Body of pancreas (tissue), 4 donors: ENCODE measurements around the gene HPN. TPM values are rescaled to one million over a fixed set of nuclear protein-coding genes. Genes with fewer than 3 reads are reported as not detected.

Experiments used
- ATAC-seq: fragments of 150-250 bp; one replicate; pipeline ENCODE4 v1.9.1; 2016
- DNase-seq, 4 donors: peaks; one replicate each; pipeline ENCODE4 v3.0.0-alpha.2; 2019
- H3K27ac ChIP-seq, 4 donors: fragments of 200-600 bp; sonication (generic); 1 replicate in 3 of 4; 2 replicates in 1 of 4; pipeline versions ENCODE4 v1.5.1 to v1.6.1; 2016 to 2019; ENCODE audit warnings: mild to moderate bottlenecking in 1 of 4, mixed read lengths in 1 of 4, moderate library complexity in 1 of 4
- H3K27me3 ChIP-seq, 2 donors: fragments of 200-600 bp; sonication (generic); one replicate each; pipeline ENCODE4 v1.6.0; 2016; ENCODE audit warnings: mild to moderate bottlenecking in 1 of 2
- H3K36me3 ChIP-seq, 2 donors: fragments of 200-600 bp; sonication (generic); replicated peaks in 1 of 2; 2 replicates each; pipeline ENCODE4 v1.5.1; 2016; ENCODE audit warnings: low read depth in 2 of 2; ENCODE audit not compliant: insufficient read depth in 1 of 2
- H3K4me1 ChIP-seq: fragments of 200-600 bp; sonication (generic); one replicate; pipeline ENCODE4 v1.6.0; 2016
- H3K4me3 ChIP-seq, 2 donors: fragments of 200-600 bp; sonication (generic); 1 replicate in 1 of 2; 2 replicates in 1 of 2; pipeline ENCODE4 v1.5.1; 2016 to 2019
- H3K9me3 ChIP-seq, 3 donors: fragments of 200-600 bp; sonication (generic); 1 replicate in 2 of 3; 2 replicates in 1 of 3; pipeline ENCODE4 v1.5.1; 2016
- CTCF ChIP-seq, 7 experiments: fragments of 450-650 bp in 4 of 7; fragments of 200-600 bp in 3 of 7; sonication (generic) in 3 of 7; IDR thresholded peaks; one replicate each; pipeline ENCODE4 v1.5.1; 2016 to 2019; ENCODE audit warnings: antibody characterized with exemption in 7 of 7
- POLR2A ChIP-seq, 3 donors: fragments of 450-650 bp; IDR thresholded peaks; one replicate each; pipeline ENCODE4 v1.6.1; 2016; ENCODE audit warnings: antibody characterized with exemption in 3 of 3, mild to moderate bottlenecking in 2 of 3
- WGBS, 2 donors: methylation state at CpG; one replicate each; pipeline ENCODE4 v1.1.5; 2017; 5-methylcytosine and 5-hydroxymethylcytosine counted together
- intact Hi-C: fragments of 100-400 bp; cut with DNase I; formaldehyde crosslinking; loops from one replicate; pipeline ENCODE4 v1.15.1; 2023
- total RNA-seq, 2 donors: library from RNA; depleted of rRNA; stranded (reverse); fragments of >200 nt; gene quantifications; one replicate each; pipeline ENCODE4 v1.1.0, GENCODE V29; 2016

The HPN gene
- total RNA-seq, 2 donors from 2014 or later: 135 to 289 TPM

DNA sequence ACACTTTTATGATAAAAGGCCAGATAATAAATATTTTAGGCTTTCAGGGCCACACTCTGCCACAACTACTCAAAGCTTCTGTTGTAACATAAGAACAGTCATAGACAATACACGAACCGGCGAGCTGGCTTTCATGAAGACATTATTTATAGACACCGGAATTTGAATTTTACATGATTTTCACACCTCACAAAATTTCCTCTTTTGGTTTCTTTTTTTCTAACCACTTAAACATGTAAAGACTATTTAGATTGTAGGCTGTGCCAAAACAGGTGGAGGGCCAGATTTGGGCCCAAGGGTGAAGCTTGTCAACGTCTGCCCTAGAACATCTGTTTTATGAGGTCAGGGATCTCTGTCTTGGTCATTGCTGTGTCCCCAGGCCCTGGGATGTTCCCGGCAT is 44.4 kb downstream of the HPN start:
- intact Hi-C loops: no loop called here
- H3K27ac ChIP-seq: no peak overlapping the region
- TF ChIP-seq CTCF (IDR thresholded peaks at IDR 0.05): no peak
- TF ChIP-seq POLR2A (IDR thresholded peaks at IDR 0.05): no peak

DNA sequence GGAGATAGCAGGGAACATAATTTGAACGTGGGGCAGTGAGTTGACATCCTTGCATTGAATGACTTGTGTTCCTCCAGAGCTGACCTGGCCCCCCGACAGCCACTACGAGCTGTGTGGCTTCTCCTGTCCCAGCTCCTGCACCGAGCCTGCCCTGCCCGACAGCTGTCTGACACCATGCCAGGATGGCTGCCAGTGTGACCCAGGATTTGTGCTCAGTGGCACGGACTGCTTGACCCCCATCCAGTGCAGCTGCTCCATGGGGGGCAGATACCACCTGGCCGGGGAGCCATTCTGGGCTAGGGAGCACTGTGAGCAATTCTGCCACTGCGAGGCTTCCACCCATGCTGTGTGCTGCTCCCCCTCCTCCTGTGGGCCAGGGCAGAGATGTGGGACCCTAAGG is 44.9 kb downstream of the HPN start:
- intact Hi-C loops: no loop called here
- ATAC-seq: no peak

More for the DNA sequence above, 44.4 kb downstream of the HPN start:
- ATAC-seq (no peak), DNase-seq (no peak)
- Histone ChIP-seq H3K36me3 (no peaks in the 10 kb centered on the region), H3K4me1 (peaks cover 13% of the 10 kb centered on the region), H3K4me3 (no peak overlapping the region), H3K27me3 (no peaks in the 10 kb centered on the region), H3K9me3 (no peaks in the 10 kb centered on the region)
- WGBS, 2 donors: 67 to 80% methylated on average over 6 of the region's 6 CpGs

GRCh38 chr19:35087393-35087792 is 45.9 kb downstream of the HPN start:
- Histone ChIP-seq H3K4me3 (no peak overlapping the region), H3K9me3 (no peaks in the 10 kb centered on the region), H3K27me3 (no peaks in the 10 kb centered on the region), H3K4me1 (peaks cover 19% of the 10 kb centered on the region), H3K36me3 (no peaks in the 10 kb centered on the region), H3K27ac (no peak overlapping the region)
- ATAC-seq (no peak), DNase-seq (no peak)
- TF ChIP-seq POLR2A (IDR thresholded peaks at IDR 0.05) (no peak), CTCF (IDR thresholded peaks at IDR 0.05) (no peak)
- intact Hi-C loops: no loop called here

More for the DNA sequence above, 44.9 kb downstream of the HPN start:
- WGBS, 2 donors: 57 to 79% methylated on average over 3 to 8 of the region's 8 CpGs
- H3K27ac ChIP-seq: no peak overlapping the region
- no peaks in the 10 kb centered on the region for H3K27me3 ChIP-seq
- H3K36me3 ChIP-seq: no peaks in the 10 kb centered on the region
- peaks cover 18% of the 10 kb centered on the region for H3K4me1 ChIP-seq
- H3K9me3 ChIP-seq: no peaks in the 10 kb centered on the region
- no peak for DNase-seq
- TF ChIP-seq CTCF (IDR thresholded peaks at IDR 0.05) (no peak), POLR2A (IDR thresholded peaks at IDR 0.05) (no peak)
- no peak overlapping the region for H3K4me3 ChIP-seq

DNA sequence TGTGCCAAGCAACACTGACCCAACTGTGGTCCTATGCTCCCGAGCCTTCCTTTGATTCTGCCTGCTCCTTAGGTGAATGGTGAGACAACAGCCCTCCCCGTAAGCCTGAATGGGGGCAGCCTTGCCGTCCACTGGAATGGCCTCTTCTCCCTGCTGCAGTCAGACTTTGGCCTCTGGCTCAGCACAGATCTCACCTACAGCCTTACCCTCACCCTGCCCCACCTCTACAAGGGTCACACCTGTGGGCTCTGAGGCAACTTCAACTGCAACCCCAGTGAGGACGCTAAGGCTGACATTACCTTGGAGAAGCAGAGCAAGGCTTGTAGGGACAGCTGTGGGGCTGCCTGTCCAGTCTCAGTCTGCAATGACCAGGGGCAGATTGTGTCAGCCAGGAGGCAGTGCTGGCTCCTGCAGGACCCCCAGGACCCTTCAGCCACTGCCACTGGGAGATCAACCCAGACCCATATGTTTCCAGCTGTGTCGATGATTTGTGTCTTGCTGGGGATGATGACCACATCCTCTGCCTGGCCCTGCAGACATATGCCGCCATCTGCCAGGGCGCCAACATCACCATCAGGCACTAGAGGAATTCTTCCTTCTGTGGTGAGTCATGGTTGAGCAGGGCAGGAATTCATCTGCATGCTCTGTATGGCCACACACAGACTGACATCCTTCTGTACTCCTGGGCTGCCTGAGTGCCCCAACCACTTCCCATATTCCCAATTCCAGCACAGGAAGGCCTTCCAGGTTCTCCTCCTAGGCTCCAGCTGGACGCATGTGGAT is 46.8 kb downstream of the HPN start:
- no peak overlapping the region for H3K4me3 ChIP-seq
- H3K27ac ChIP-seq: no peak overlapping the region
- no peak for ATAC-seq
- no peak for DNase-seq
- intact Hi-C loops: no loop called here
- H3K9me3 ChIP-seq: no peaks in the 10 kb centered on the region
- TF ChIP-seq CTCF (IDR thresholded peaks at IDR 0.05): no peak
- TF ChIP-seq POLR2A (IDR thresholded peaks at IDR 0.05): no peak
- H3K4me1 ChIP-seq: peaks cover 24% of the 10 kb centered on the region
- H3K36me3 ChIP-seq: no peaks in the 10 kb centered on the region
- H3K27me3 ChIP-seq: no peaks in the 10 kb centered on the region
- WGBS, 2 donors: 79 to 86% methylated on average over 5 to 8 of the region's 8 CpGs

DNA sequence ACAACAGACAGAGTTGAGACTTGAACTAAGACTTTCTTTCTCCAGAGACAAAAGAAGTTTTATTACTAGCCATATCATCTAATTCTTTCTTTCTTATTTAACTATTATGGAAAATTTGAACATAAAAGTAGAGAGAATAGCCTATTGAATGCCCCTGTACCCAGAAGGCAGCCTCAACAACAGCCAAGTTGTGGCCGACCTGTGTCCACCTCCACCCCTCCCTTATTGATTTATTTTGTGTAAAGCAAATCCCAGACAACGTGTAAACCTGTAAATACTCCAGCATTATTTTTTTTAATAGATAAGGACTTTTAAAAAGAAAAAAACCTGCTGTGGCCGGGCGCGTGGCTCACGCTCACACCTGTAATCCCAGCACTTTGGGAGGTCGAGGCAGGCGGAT is 48.0 kb downstream of the HPN start:
- WGBS, 2 donors: 55 to 60% methylated on average over 8 of the region's 8 CpGs
- ATAC-seq: no peak

More for the DNA sequence above, 48.0 kb downstream of the HPN start:
- Histone ChIP-seq H3K27me3 (no peaks in the 10 kb centered on the region), H3K27ac (peak overlapping the region in 1 of 4 donors; percentile 75), H3K36me3 (no peaks in the 10 kb centered on the region), H3K9me3 (no peaks in the 10 kb centered on the region), H3K4me3 (no peak overlapping the region), H3K4me1 (peaks cover 24% of the 10 kb centered on the region)
- no peak for DNase-seq
- intact Hi-C loops: no loop called here
- TF ChIP-seq CTCF (IDR thresholded peaks at IDR 0.05) (no peak), POLR2A (IDR thresholded peaks at IDR 0.05) (no peak)
